Mucosa of rectum (tissue), 2 donors: ENCODE data around the gene MRPS27.

Experiments used
- H3K27ac ChIP-seq, 2 donors: one replicate each; pipeline ENCODE4 v1.7.0; 2013; ENCODE audit warnings: inconsistent platforms in 2 of 2, low read depth in 2 of 2, low read length in 2 of 2
- H3K27me3 ChIP-seq, 2 donors: one replicate each; pipeline ENCODE4 v1.7.0; 2013; ENCODE audit warnings: low read length in 2 of 2; ENCODE audit not compliant: control insufficient read depth in 2 of 2, insufficient read depth in 2 of 2
- H3K36me3 ChIP-seq, 2 donors: one replicate each; pipeline ENCODE4 v1.7.0; 2013; ENCODE audit warnings: low read length in 2 of 2; ENCODE audit not compliant: control insufficient read depth in 2 of 2, insufficient read depth in 2 of 2
- H3K4me1 ChIP-seq, 2 donors: one replicate each; pipeline ENCODE4 v1.7.0; 2013; ENCODE audit warnings: low read length in 2 of 2, mild to moderate bottlenecking in 1 of 2; ENCODE audit not compliant: control insufficient read depth in 2 of 2, insufficient read depth in 2 of 2
- H3K4me3 ChIP-seq, 2 donors: one replicate each; pipeline ENCODE4 v1.7.0; 2013; ENCODE audit warnings: low read length in 2 of 2
- H3K9ac ChIP-seq, 2 donors: one replicate each; pipeline ENCODE4 v1.7.0; 2013; ENCODE audit warnings: low read length in 2 of 2, low read depth in 1 of 2, mild to moderate bottlenecking in 1 of 2
- H3K9me3 ChIP-seq, 2 donors: one replicate each; pipeline ENCODE4 v1.7.0; 2013; ENCODE audit warnings: low read length in 2 of 2; ENCODE audit not compliant: control insufficient read depth in 2 of 2
- donor health status: healthy.
- donor health status: Normal muscosa, but diverticular disease.

Gene MRPS27

DNA sequence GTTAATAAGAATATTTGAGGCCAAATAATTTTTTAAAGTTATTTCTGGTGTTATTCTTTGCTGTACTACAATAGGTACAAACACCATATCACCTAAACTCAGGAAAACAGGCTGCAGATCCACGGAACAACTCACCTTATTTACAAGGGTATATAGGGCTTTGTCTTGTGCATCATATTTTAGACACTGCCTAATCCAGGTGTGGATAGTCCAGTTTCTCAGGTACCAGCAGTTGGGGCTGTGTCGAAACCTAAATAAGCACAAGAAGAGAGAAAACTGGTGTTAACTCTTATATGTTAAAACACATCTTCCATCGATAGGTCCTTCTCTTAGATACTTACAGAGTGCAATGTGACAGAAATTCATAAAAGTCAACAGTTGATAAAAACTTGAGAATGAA, 82.2 kb downstream of the MRPS27 start:
- no peak overlapping the region for H3K27ac ChIP-seq
- no peaks in the 10 kb centered on the region for H3K9me3 ChIP-seq
- no peak overlapping the region for H3K9ac ChIP-seq
- no peaks in the 10 kb centered on the region for H3K27me3 ChIP-seq
- peaks cover 7 to 11% of the 10 kb centered on the region in 2 donors for H3K36me3 ChIP-seq
- no peak overlapping the region for H3K4me3 ChIP-seq
- no peaks in the 10 kb centered on the region for H3K4me1 ChIP-seq

DNA sequence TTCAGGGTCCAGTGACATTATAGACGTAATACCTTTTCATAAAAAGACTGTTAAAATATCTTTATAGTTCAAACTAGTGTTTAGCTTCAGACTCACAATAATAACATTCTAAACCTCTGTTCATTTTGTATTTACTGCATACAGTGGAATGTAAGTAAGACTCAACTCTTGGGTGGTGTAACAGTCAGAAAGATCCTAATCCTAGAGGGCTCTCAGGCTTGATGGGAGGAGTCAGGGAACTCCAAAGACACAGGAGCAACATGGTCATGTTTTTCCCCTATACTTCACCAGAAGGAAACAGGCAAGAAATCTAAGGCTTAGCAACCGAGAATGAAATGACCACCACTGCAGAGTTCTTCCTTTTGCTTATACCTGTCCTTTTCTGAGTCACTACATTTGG, 82.6 kb downstream of the MRPS27 start:
- no peak overlapping the region for H3K4me3 ChIP-seq
- H3K27ac ChIP-seq = no peak overlapping the region

DNA sequence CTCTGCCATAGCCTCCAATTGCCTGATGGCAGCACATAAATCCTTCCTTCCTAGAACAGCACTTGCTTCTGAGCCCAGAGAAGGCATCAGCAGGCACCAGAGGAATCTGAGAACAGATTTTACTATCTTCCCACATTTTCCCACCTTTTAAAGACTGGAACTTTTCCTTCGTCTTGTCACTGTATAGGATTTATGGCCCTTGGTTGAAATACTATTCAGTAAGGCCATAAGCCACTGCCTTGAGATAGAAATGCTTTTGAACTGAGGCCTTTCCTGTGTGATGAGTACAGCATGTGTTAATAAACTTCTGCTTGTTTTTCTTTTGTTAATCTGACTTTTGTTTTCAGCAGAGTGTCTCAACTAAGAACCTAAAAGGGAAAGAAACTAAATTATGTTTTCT, 84.3 kb downstream of the MRPS27 start:
- Histone ChIP-seq H3K9me3 (no peaks in the 10 kb centered on the region), H3K36me3 (peaks cover 10 to 13% of the 10 kb centered on the region in 2 donors), H3K4me3 (no peak overlapping the region), H3K27me3 (no peaks in the 10 kb centered on the region), H3K27ac (no peak overlapping the region), H3K9ac (no peak overlapping the region), H3K4me1 (no peaks in the 10 kb centered on the region)

More for the DNA sequence above, 82.6 kb downstream of the MRPS27 start:
- Histone ChIP-seq H3K9me3 (no peaks in the 10 kb centered on the region), H3K36me3 (peaks cover 7 to 13% of the 10 kb centered on the region in 2 donors), H3K9ac (no peak overlapping the region), H3K4me1 (no peaks in the 10 kb centered on the region), H3K27me3 (no peaks in the 10 kb centered on the region)

DNA sequence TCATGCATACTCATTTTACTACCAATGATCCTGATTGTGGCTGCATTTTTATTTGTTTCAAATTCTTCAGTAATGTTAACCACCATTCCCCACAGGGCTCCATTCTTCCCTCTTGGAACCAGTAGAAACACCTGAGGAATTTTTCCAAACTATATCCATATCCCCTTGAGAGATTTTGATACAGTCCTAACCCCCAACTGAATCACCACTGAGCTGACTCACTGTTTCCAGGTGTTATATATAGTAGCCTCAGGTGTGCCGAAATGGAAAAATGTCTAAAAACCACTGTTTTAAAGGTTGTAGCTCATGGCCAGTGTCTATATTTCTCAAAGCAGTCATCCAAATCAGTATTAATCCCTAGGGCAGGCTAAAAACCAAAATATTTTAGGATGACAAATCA, 85.2 kb downstream of the MRPS27 start:
- Histone ChIP-seq H3K4me3 (no peak overlapping the region), H3K27ac (no peak overlapping the region), H3K36me3 (peaks cover 10 to 13% of the 10 kb centered on the region in 2 donors)

DNA sequence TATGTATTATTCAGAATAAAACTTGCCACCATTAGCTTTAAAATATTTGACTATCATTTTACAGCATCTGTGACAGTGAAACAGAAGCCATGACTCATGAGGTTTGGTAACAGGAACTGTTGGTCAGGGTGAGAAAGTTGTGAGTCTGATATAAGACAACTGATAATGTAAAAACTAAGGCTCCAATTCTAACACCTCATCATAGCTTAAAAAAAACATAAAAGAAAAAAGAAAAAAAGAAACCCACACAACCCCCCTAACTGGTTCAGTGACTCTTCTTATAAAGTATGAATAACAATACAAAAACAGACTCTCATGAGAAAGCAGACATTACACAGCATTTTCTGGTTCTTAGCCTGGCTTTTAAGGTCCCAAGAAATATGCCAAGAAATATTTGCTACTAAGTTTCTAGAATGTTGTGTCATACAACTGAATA, 85.8 kb downstream of the MRPS27 start:
- no peaks in the 10 kb centered on the region for H3K4me1 ChIP-seq
- H3K36me3 ChIP-seq = peaks cover 10 to 13% of the 10 kb centered on the region in 2 donors
- no peak overlapping the region for H3K4me3 ChIP-seq
- H3K27ac ChIP-seq = no peak overlapping the region
- no peaks in the 10 kb centered on the region for H3K9me3 ChIP-seq
- H3K27me3 ChIP-seq = no peaks in the 10 kb centered on the region
- H3K9ac ChIP-seq = no peak overlapping the region

More for the DNA sequence above, 85.2 kb downstream of the MRPS27 start:
- H3K9me3 ChIP-seq = no peaks in the 10 kb centered on the region
- H3K27me3 ChIP-seq = no peaks in the 10 kb centered on the region
- H3K9ac ChIP-seq = no peak overlapping the region
- H3K4me1 ChIP-seq = no peaks in the 10 kb centered on the region

DNA sequence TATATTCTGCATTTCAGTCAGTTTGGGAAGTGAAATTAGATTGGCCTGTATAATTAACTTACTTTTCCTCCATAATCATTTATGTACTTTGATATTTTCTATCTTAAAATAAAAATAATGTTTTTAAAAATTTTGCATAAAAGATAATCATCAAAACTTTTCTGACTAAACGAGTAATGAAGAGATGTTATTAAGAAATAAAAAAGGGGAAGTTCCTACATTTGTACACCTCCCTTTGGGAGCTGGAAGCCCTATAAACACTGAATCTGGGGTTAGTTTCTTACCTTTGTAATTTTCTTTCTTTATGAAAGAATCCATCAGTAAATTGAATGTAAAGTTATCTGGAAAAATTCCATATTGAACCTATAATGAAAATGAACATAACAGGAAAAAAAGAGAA, 86.2 kb downstream of the MRPS27 start:
- Histone ChIP-seq H3K27ac (no peak overlapping the region), H3K9me3 (no peaks in the 10 kb centered on the region), H3K4me1 (no peaks in the 10 kb centered on the region), H3K9ac (no peak overlapping the region), H3K36me3 (peaks cover 10 to 13% of the 10 kb centered on the region in 2 donors), H3K27me3 (no peaks in the 10 kb centered on the region), H3K4me3 (no peak overlapping the region)

DNA sequence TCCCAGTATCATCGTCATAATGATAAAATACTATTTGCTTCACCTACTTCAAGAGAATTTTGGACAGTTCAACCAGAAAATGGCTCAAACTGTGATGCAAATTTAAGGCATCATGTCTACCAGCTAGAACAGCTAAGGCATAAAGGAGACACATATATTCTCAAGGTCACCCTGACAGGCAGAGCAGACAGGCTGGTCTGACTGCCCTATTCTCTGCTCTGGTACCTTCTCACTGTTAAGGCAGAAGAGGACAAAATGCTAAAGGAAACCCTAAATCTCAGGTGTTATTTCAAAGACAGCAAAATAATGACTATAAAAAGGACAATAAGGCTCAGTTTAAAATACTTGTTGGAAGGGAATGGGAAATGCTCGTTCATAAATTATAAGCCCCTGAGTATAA, 87.2 kb downstream of the MRPS27 start:
- H3K4me1 ChIP-seq = no peaks in the 10 kb centered on the region
- peaks cover 8 to 14% of the 10 kb centered on the region in 2 donors for H3K36me3 ChIP-seq
- H3K27ac ChIP-seq = no peak overlapping the region
- H3K27me3 ChIP-seq = no peaks in the 10 kb centered on the region
- H3K9me3 ChIP-seq = no peaks in the 10 kb centered on the region
- no peak overlapping the region for H3K9ac ChIP-seq
- H3K4me3 ChIP-seq = no peak overlapping the region

DNA sequence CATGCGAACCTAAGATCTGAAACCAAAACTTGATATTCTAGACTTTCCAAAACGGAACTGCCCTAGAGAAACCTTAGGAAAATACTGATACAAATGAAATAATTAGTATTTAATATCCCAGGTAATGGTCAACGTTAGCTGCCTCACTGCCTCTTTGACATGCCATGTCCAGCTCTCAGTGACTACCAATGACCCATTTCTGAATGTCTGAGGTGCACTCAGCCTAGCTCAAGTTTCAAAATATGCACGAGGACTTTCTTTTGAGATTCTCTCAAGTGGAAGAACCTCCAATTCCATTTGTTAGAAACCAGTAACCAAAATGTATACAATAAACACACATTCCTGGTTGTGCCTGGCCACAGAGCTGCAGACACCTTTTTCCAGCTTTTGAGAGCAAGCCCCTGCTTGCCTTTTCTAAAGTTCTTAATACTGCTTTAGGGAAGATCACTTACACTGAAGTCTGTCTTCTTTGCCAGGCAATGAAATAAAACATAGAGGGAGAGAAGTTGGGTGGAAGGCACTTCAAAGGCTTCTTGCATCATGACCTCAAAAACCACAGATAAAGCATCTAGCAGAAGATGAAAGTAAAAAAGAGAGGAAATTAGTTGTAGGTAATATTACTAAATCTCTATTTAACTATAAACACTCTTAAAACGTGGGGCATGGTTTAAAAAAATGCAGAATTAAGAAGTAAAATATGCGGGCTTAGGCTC, 87.9 kb downstream of the MRPS27 start:
- Histone ChIP-seq H3K27ac (no peak overlapping the region), H3K27me3 (no peaks in the 10 kb centered on the region), H3K4me3 (no peak overlapping the region), H3K4me1 (no peaks in the 10 kb centered on the region), H3K36me3 (peaks cover 3 to 12% of the 10 kb centered on the region in 2 donors), H3K9me3 (no peaks in the 10 kb centered on the region), H3K9ac (no peak overlapping the region)

DNA sequence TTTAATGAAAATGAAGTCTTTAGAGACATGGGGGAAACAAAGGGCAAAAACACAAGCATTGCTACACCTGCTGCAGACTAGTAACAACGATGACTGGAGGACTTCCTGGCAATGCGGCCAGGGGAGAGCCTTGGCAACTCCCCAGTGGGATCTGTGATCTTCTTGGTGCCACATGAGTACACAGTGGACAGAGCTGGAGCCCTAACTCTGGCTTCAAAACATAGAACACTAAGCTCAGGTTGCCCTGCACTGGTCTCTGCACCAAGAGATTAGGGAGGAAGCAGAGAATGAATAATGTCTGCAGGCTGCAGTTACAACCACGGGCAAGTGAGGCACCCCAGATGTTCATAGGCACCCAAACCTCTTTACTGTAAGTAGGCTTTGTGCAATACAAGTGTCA, 91.1 kb downstream of the MRPS27 start:
- no peak overlapping the region for H3K9ac ChIP-seq
- peaks cover 18 to 23% of the 10 kb centered on the region in 2 donors for H3K36me3 ChIP-seq
- H3K27me3 ChIP-seq = no peaks in the 10 kb centered on the region
- no peak overlapping the region for H3K4me3 ChIP-seq
- no peaks in the 10 kb centered on the region for H3K4me1 ChIP-seq
- no peak overlapping the region for H3K27ac ChIP-seq
- no peaks in the 10 kb centered on the region for H3K9me3 ChIP-seq

DNA sequence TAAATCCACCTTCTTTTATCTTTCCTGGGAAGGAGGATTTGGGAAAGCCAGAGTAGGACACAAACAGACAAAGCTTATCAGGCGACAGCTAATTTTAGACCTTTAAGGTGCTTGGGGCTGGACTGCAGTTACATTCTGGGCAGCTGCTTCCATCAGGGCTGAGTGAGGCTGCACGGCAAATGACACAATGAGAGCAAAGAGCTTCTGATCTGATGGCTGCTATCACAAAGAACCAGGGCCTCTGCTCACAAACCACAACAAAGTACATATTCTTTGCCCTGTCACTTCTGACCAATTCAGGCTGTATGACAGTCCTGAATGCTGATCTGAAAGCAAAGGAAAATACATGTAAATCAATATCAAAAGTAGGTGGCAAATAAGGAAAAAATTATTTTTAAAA, 93.1 kb downstream of the MRPS27 start:
- Histone ChIP-seq H3K27ac (no peak overlapping the region), H3K4me3 (no peak overlapping the region), H3K27me3 (no peaks in the 10 kb centered on the region), H3K36me3 (peaks cover 30 to 32% of the 10 kb centered on the region in 2 donors), H3K9me3 (no peaks in the 10 kb centered on the region), H3K9ac (no peak overlapping the region), H3K4me1 (no peaks in the 10 kb centered on the region)
